Lower leg skin (tissue), 3 donors: ENCODE data around the gene DMPK.

Source experiments
- CTCF ChIP-seq, 3 donors: fragments of 450-650 bp; IDR thresholded peaks; one replicate each; pipeline ENCODE4 v1.5.1; 2016; ENCODE audit warnings: antibody characterized with exemption in 3 of 3, mild to moderate bottlenecking in 3 of 3, moderate library complexity in 2 of 3
- POLR2A ChIP-seq, 2 donors: fragments of 450-650 bp; IDR thresholded peaks; one replicate each; pipeline ENCODE4 v1.6.1; 2016 to 2017; ENCODE audit warnings: antibody characterized with exemption in 2 of 2, mild to moderate bottlenecking in 1 of 2, moderate library complexity in 1 of 2

- no peak for TF ChIP-seq CTCF (IDR thresholded peaks at IDR 0.05)
- no peak for TF ChIP-seq POLR2A (IDR thresholded peaks at IDR 0.05)
These were observed 2.2 kb downstream of the DMPK start for GRCh38 chr19:45780146-45780447.
